H1 (cell line): ENCODE data around the gene DSG4.

ENCODE experiments used
- ATF2 ChIP-seq: IDR thresholded peaks from 2 replicates; pipeline ENCODE4 v1.6.1; 2012; ENCODE audit warnings: low read length, inconsistent platforms
- CBX5 ChIP-seq: fragments of 300-800, 300-1000 bp; sonication (generic); IDR thresholded peaks from 2 replicates; pipeline ENCODE4 v1.7.1; 2016; ENCODE audit warnings: antibody characterized with exemption, low read length, low read depth
- CEBPB ChIP-seq: IDR thresholded peaks from 2 replicates; pipeline ENCODE4 v1.6.1; 2012; ENCODE audit warnings: low read depth, low read length
- CTCF ChIP-seq, 3 experiments: IDR thresholded peaks; 1 replicate in 2 of 3; 2 replicates in 1 of 3; pipeline versions ENCODE4 v1.5.1 to v1.6.1; 2011; ENCODE audit warnings: low read length in 3 of 3, mild to moderate bottlenecking in 3 of 3, inconsistent platforms in 2 of 3, low read depth in 1 of 3, moderate library complexity in 1 of 3; ENCODE audit not compliant: insufficient read depth in 1 of 3; ENCODE audit errors: control extremely low read depth in 1 of 3
- EGR1 ChIP-seq: IDR thresholded peaks from 2 replicates; pipeline ENCODE4 v1.6.1; 2011; ENCODE audit warnings: low read depth, low read length, borderline replicate concordance
- EP300 ChIP-seq, 2 experiments: IDR thresholded peaks; 1 replicate in 1 of 2; 2 replicates in 1 of 2; pipeline ENCODE4 v1.6.1; 2011 to 2012; ENCODE audit warnings: low read depth in 2 of 2, low read length in 2 of 2, mild to moderate bottlenecking in 2 of 2, borderline replicate concordance in 1 of 2, inconsistent platforms in 1 of 2, moderate library complexity in 1 of 2
- EZH2 ChIP-seq: fragments of 200-600 bp; sonication (generic); IDR thresholded peaks from 2 replicates; pipeline ENCODE4 v1.7.1; 2012; ENCODE audit warnings: low read depth, mild to moderate bottlenecking, moderate library complexity, low read length, inconsistent platforms; ENCODE audit not compliant: severe bottlenecking
- JUN ChIP-seq: IDR thresholded peaks from 2 replicates; pipeline ENCODE4 v1.6.1; 2011; ENCODE audit warnings: low read depth, mild to moderate bottlenecking, improper control_type of control experiment, low read length
- MAX ChIP-seq: IDR thresholded peaks from 2 replicates; pipeline ENCODE4 v1.6.1; 2012; ENCODE audit warnings: inconsistent platforms
- POLR2A ChIP-seq, 2 experiments: IDR thresholded peaks; 1 replicate in 1 of 2; 2 replicates in 1 of 2; pipeline ENCODE4 v1.6.1; 2011; ENCODE audit warnings: low read depth in 2 of 2, low read length in 2 of 2, mild to moderate bottlenecking in 2 of 2; ENCODE audit errors: control extremely low read depth in 1 of 2
- POLR2AphosphoS5 ChIP-seq: IDR thresholded peaks from 2 replicates; pipeline ENCODE4 v1.6.1; 2011; ENCODE audit warnings: low read depth, low read length
- RFX5 ChIP-seq: IDR thresholded peaks from 2 replicates; pipeline ENCODE4 v1.6.1; 2011; ENCODE audit warnings: low read depth, low read length, improper control_type of control experiment, borderline replicate concordance
- SP1 ChIP-seq: IDR thresholded peaks from 2 replicates; pipeline ENCODE4 v1.6.1; 2011; ENCODE audit warnings: low read depth, low read length
- USF2 ChIP-seq: IDR thresholded peaks from 2 replicates; pipeline ENCODE4 v1.6.1; 2011; ENCODE audit warnings: low read length, improper control_type of control experiment

GRCh38 chr18:31420032-31420431 lies 43.5 kb downstream of the DSG4 start:
- TF ChIP-seq EGR1 (no peak), EZH2 (no peak), POLR2A (IDR thresholded peaks at IDR 0.05; ENCODE audit: control extremely low read depth in 1 of 2, low read depth in 2 of 2, low read length in 2 of 2) (no peak), MAX (no peak), JUN (no peak), EP300 (IDR thresholded peaks at IDR 0.05; ENCODE audit: borderline replicate concordance in 1 of 2, low read depth in 2 of 2, low read length in 2 of 2) (no peak), USF2 (no peak), CBX5 (no peak), SP1 (no peak), CTCF (IDR thresholded peaks at IDR 0.05; ENCODE audit: control extremely low read depth in 1 of 3, insufficient read depth in 1 of 3, low read depth in 1 of 3, low read length in 3 of 3) (no peak), POLR2AphosphoS5 (no peak), RFX5 (no peak), ATF2 (no peak), CEBPB (no peak)
